HL-60 (cell line): ENCODE data around the gene LBH.

Experiments
- DNase-seq, 2 experiments: peaks; one replicate each; pipeline ENCODE4 v3.0.0-alpha.2; 2010 to 2020; ENCODE audit warnings: low read depth in 1 of 2, low spot score in 1 of 2
- H3K27ac ChIP-seq: fragments of 250-450 bp; sonication (Bioruptor Pico); replicated peaks from 2 replicates; pipeline ENCODE4 v1.5.1; 2020; ENCODE audit warnings: mild to moderate bottlenecking, moderate library complexity
- H3K27me3 ChIP-seq: fragments of 250-450 bp; sonication (Bioruptor Pico); 2 replicates; pipeline ENCODE4 v1.5.1; 2021; ENCODE audit warnings: mild to moderate bottlenecking, moderate library complexity; ENCODE audit not compliant: insufficient read depth, poor library complexity, severe bottlenecking
- H3K4me3 ChIP-seq: replicated peaks from 2 replicates; pipeline ENCODE4 v1.5.1; 2011; ENCODE audit warnings: mild to moderate bottlenecking, control low read depth, low read length; ENCODE audit not compliant: insufficient read depth
- GABPA ChIP-seq: IDR thresholded peaks from 2 replicates; pipeline ENCODE4 v1.6.1; 2012; ENCODE audit warnings: low read depth
- POLR2AphosphoS5 ChIP-seq: IDR thresholded peaks from 2 replicates; pipeline ENCODE4 v1.6.1; 2012; ENCODE audit warnings: low read depth
- REST ChIP-seq: IDR thresholded peaks from 2 replicates; pipeline ENCODE4 v1.6.1; 2012; ENCODE audit warnings: low read depth; ENCODE audit not compliant: insufficient replicate concordance
- SPI1 ChIP-seq: IDR thresholded peaks from 2 replicates; pipeline ENCODE4 v1.6.1; 2012; ENCODE audit warnings: low read depth, mild to moderate bottlenecking, borderline replicate concordance
- TF ChIP-seq, protein P1 (sequence below): IDR thresholded peaks from one replicate; pipeline ENCODE4 v1.5.1; 2011; ENCODE audit warnings: low read length, control low read depth, inconsistent platforms; ENCODE audit not compliant: insufficient read depth

LBH gene

GRCh38 chr2:30259827-30260679 lies 28.7 kb downstream of the LBH start:
- TF ChIP-seq GABPA (no peak), POLR2AphosphoS5 (no peak), SPI1 (no peak), REST (no peak)
- TF ChIP-seq, protein P1, sequence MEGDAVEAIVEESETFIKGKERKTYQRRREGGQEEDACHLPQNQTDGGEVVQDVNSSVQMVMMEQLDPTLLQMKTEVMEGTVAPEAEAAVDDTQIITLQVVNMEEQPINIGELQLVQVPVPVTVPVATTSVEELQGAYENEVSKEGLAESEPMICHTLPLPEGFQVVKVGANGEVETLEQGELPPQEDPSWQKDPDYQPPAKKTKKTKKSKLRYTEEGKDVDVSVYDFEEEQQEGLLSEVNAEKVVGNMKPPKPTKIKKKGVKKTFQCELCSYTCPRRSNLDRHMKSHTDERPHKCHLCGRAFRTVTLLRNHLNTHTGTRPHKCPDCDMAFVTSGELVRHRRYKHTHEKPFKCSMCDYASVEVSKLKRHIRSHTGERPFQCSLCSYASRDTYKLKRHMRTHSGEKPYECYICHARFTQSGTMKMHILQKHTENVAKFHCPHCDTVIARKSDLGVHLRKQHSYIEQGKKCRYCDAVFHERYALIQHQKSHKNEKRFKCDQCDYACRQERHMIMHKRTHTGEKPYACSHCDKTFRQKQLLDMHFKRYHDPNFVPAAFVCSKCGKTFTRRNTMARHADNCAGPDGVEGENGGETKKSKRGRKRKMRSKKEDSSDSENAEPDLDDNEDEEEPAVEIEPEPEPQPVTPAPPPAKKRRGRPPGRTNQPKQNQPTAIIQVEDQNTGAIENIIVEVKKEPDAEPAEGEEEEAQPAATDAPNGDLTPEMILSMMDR: no peak
- H3K27ac ChIP-seq: no peak overlapping the region
- no peak overlapping the region for H3K4me3 ChIP-seq
- no peaks in the 10 kb centered on the region for H3K27me3 ChIP-seq
- DNase-seq: no peak

DNA sequence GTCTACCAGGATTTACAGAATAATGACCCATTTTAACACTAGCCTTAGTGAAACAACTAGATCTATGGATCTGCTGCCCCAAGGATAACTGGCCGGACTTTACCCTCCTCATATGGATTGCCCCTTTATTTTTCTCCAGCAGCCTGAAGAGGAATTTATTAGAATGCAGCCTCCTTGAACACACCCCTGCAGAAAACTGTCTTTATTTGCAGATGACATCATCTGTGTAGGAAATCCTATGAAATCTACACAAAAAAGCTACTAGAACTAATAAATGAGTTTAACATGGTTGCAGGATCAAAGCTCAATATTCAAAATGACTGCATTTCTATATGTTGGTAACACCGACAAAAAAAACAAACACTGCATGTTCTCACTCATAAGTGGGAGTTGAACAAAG lies 29.6 kb downstream of the LBH start:
- H3K4me3 ChIP-seq: no peak overlapping the region
- H3K27ac ChIP-seq: no peak overlapping the region
- H3K27me3 ChIP-seq: no peaks in the 10 kb centered on the region
- DNase-seq: no peak
- TF ChIP-seq REST: no peak
- TF ChIP-seq POLR2AphosphoS5: no peak
- TF ChIP-seq, protein P1: no peak
- no peak for TF ChIP-seq GABPA
- TF ChIP-seq SPI1: no peak

GRCh38 chr2:30261695-30262211 lies 30.4 kb downstream of the LBH start:
- no peak overlapping the region for H3K4me3 ChIP-seq
- H3K27ac ChIP-seq: no peak overlapping the region
- H3K27me3 ChIP-seq: no peaks in the 10 kb centered on the region
- DNase-seq: no peak
- TF ChIP-seq REST: no peak
- TF ChIP-seq POLR2AphosphoS5: no peak
- no peak for TF ChIP-seq SPI1
- no peak for TF ChIP-seq GABPA
- TF ChIP-seq, protein P1: no peak
